ENCODE measurements around the gene RNGTT. TPM values are rescaled to one million over a fixed set of nuclear protein-coding genes. Genes with fewer than 3 reads are reported as not detected.

Gene RNGTT
- total RNA-seq, 1 donor, result 24.9 TPM

DNA sequence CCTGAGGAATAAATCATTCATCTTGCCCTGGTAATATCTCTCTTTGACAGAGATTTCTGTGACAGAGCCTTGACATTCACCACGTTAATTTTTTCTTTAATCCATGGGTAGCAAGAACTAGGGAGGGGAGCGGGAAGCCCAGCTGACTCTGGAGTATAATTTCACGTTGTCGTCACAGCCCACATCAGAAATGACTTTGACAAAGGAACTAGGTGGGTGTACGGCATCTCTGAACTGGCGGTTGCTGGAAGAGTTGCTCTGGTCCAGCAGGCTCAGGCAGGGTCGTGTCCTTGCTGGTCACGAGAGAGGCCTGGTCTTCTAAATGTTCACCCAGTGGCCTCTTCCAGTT, 400.2 kb downstream of the RNGTT start:
- no peak for DNase-seq (ENCODE audit: low read depth)
- TF ChIP-seq, protein P1, sequence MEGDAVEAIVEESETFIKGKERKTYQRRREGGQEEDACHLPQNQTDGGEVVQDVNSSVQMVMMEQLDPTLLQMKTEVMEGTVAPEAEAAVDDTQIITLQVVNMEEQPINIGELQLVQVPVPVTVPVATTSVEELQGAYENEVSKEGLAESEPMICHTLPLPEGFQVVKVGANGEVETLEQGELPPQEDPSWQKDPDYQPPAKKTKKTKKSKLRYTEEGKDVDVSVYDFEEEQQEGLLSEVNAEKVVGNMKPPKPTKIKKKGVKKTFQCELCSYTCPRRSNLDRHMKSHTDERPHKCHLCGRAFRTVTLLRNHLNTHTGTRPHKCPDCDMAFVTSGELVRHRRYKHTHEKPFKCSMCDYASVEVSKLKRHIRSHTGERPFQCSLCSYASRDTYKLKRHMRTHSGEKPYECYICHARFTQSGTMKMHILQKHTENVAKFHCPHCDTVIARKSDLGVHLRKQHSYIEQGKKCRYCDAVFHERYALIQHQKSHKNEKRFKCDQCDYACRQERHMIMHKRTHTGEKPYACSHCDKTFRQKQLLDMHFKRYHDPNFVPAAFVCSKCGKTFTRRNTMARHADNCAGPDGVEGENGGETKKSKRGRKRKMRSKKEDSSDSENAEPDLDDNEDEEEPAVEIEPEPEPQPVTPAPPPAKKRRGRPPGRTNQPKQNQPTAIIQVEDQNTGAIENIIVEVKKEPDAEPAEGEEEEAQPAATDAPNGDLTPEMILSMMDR (IDR thresholded peaks at IDR 0.05; ENCODE audit: insufficient read depth, low read length), result no peak
- H3K4me3 ChIP-seq (ENCODE audit: low read depth, low read length), result no peak overlapping the region

DNA sequence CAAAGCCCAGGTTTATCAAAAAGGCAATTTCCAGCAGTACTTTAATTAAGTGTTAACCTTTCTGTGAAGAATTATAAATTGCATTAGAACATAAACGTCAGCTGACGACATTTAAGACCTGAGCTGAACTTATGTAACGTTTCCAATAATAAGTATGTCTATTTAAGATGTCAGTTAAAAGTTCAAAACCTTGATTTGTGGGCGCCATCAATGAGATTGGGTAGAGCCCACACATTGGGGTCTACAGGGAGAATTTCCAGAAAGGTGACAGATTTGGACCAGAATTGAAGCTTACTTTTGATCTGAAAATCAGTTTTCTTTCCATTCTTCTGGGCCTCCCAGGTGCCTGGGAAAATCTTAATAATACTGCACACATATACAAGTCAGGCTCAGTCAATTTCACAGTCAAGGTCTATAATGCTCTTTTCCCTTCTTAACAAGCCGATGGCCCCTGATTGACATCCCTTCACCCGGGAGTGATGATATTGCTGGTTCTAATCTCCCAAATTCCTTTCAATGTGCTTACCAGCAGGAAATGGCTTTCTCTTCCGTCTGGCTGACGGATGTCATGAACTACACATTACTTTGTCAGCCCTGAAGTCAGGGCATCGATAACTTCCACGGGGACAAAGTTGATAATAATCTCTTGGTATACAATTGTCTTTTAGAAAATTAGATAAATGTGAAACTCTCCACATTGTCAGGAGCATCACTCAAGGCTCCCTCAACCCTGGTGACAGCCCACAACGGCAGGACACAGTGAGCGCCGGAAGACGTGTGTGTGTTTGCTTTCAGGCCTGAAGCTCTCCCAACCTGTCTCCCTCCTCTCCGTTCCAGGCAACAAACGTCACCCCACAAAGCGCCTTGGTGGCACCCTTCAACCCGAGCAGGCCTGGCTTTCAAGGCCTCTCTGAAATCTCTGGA, 400.8 kb downstream of the RNGTT start:
- no peak overlapping the region for H3K4me3 ChIP-seq (ENCODE audit: low read depth, low read length)
- TF ChIP-seq, protein P1 (IDR thresholded peaks at IDR 0.05; ENCODE audit: insufficient read depth, low read length), result no peak
- no peak for DNase-seq (ENCODE audit: low read depth)

DNA sequence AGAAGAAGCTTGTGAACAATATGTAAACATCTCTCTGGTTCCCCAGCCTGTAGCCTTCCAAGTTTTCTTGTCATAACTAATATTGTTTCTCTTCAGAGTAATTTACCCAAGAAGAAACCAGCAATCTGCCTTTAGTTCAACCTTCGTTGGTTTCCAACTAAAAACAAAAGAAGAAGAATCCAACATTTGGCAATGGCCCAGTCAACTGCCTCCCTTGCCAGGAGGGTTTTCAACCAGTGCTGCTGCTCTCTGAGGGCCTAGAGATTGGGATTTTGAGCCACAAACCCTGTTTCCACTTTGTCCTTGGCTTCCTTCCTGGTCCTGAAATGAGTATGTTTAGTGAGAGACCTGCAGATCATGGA, 401.5 kb downstream of the RNGTT start:
- TF ChIP-seq, protein P1 (IDR thresholded peaks at IDR 0.05; ENCODE audit: insufficient read depth, low read length), result no peak
- H3K4me3 ChIP-seq (ENCODE audit: low read depth, low read length), result no peak overlapping the region
- DNase-seq (ENCODE audit: low read depth), result peak; percentile 5

DNA sequence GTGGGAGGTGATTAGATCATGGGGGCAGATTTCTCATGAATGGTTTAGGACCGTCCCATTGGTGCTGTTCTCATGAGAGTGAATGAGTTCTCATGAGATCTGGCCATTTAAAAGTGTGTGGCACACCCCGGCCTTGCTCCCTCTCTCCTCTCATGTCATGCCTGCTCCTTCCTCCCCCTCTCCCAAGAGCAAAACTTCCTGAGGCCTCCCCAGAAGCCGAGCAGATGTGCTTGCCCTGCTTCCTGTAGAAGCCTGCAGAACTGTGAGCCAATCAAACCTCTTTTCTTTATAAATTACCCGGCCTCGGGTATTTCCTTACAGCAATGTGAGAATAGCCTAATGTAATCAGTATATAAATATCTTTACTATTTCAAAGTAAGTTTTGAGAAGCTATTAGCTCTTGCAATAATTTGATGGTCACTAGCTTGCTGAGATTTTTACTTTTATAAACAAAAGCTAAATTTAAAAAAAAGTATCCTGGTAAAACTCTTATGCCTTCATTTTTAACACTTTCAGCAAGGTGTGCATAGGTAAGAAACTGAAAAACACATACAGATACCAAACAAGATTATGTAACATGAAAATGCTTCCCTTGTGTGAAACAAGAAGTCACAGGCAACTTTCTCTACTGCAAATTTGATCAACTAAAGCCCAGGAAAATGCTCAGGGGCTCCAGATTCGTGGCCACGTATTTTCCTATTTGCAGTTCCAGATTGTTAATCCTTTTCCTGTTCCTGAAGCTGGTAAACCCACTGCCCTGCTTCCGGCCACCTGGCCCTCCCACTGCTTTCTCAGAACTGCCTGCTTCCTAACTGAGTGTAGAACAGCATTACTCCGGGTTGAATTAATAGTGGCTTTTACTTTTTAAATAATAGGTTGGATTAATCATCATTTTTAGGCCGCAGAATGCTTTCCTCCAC, 402.1 kb downstream of the RNGTT start:
- no peak for DNase-seq (ENCODE audit: low read depth)
- no peak overlapping the region for H3K4me3 ChIP-seq (ENCODE audit: low read depth, low read length)
- TF ChIP-seq, protein P1 (IDR thresholded peaks at IDR 0.05; ENCODE audit: insufficient read depth, low read length), result no peak

Small RNAs within 50 kb of the gene (small RNA-seq; reads per million reads assigned to genes)
- not detected for gene AL079342.1
- not detected for gene RF00045

Other genes with a start within 250 kb of the RNGTT start
- 92.3 and 138 TPM in 2 replicates for gene PNRC1, start 117.1 kb upstream of the RNGTT start, total RNA-seq (ENCODE audit: low replicate concordance)
- 0.09 and 0.33 TPM in 2 replicates for gene SRSF12, start 154.5 kb upstream of the RNGTT start, total RNA-seq (ENCODE audit: low replicate concordance)
- 2.6 and 5.2 TPM in 2 replicates for gene PM20D2, start 182.4 kb upstream of the RNGTT start, total RNA-seq (ENCODE audit: low replicate concordance)

Measured in fibroblast of the aortic adventitia (primary cell).